Activated B cell treated with CpG ODN at 0.5 μM for 24 hours (primary cell): ENCODE data around the gene NAA38. TPM values are rescaled to one million over a fixed set of nuclear protein-coding genes. Genes with fewer than 3 reads are reported as not detected.

Experiments
- ATAC-seq: fragments of 200-7000 bp; cut with Tn5 transposase; one replicate; pipeline ENCODE4 v1.10.0; 2021; ENCODE audit warnings: low read depth, mild to moderate bottlenecking, moderate library complexity
- CTCF ChIA-PET: fragments of 350-600 bp; sonication (Branson Sonifier 250); formaldehyde crosslinking; loops from one replicate; lab custom pipeline; 2021; ENCODE audit warnings: antibody characterized with exemption; lab: Charles Lee
- POLR2A ChIA-PET: fragments of 350-600 bp; sonication (Branson Sonifier 250); formaldehyde crosslinking; loops from one replicate; lab custom pipeline; 2021; ENCODE audit warnings: antibody characterized with exemption; lab: Charles Lee
- DNase-seq: peaks from one replicate; pipeline ENCODE4 v3.0.0; 2022
- H3K27ac Mint-ChIP-seq: one replicate; pipeline ENCODE4 v1.8.0; 2020; ENCODE audit warnings: mixed read lengths
- H3K27me3 Mint-ChIP-seq: one replicate; pipeline ENCODE4 v1.8.0; 2021; ENCODE audit warnings: mixed read lengths
- H3K36me3 Mint-ChIP-seq: one replicate; pipeline ENCODE4 v1.8.0; 2021; ENCODE audit warnings: low read depth, mixed read lengths
- H3K4me1 Mint-ChIP-seq: one replicate; pipeline ENCODE4 v1.8.0; 2021; ENCODE audit warnings: mixed read lengths
- H3K4me3 Mint-ChIP-seq: one replicate; pipeline ENCODE4 v1.8.0; 2020; ENCODE audit warnings: mild to moderate bottlenecking, mixed read lengths
- H3K9me3 Mint-ChIP-seq: one replicate; pipeline ENCODE4 v1.8.0; 2020; ENCODE audit warnings: mixed read lengths
- intact Hi-C: fragments of 100-400 bp; cut with micrococcal nuclease; formaldehyde crosslinking; loops from one replicate; pipeline ENCODE4 v1.15.1; 2024
- total RNA-seq: library from RNA; stranded (reverse); gene quantifications from 2 replicates; pipeline ENCODE4 v1.2.3, GENCODE V29; 2022
- TF ChIP-seq, protein P1 (sequence below): fragments of 200-600 bp; IDR thresholded peaks from one replicate; pipeline ENCODE4 v1.8.0; 2022; ENCODE audit warnings: antibody characterized with exemption, mild to moderate bottlenecking

Gene NAA38
- total RNA-seq, 1 donor from 2014 or later, result 36.0 TPM

DNA sequence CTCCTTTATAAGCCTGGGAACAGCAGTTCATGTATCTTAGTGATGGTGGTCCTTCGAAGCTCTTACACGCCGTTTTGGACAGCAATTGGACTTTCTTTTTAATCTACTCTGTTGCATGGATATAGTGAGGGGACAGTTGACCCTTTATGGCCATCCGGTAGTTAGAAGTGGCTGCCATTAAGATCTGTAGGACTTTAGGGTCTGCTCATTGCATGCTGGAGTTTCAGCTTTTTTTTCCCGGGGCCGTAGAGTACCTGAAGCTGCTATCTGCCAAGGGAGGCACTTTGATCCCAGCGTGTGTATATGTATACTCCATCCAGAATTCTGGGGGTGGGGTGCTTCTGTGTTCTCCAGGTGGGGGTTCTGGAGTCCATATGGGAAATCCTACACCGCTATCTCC lies 1.7 kb upstream of the NAA38 start:
- H3K9me3 Mint-ChIP-seq, result no peaks in the 10 kb centered on the region
- DNase-seq, result no peak
- no peak overlapping the region for H3K4me3 Mint-ChIP-seq
- no peaks in the 10 kb centered on the region for H3K27me3 Mint-ChIP-seq
- no peak for ATAC-seq
- H3K36me3 Mint-ChIP-seq, result peaks cover 19% of the 10 kb centered on the region
- H3K4me1 Mint-ChIP-seq, result peaks cover 10% of the 10 kb centered on the region
- TF ChIP-seq, protein P1, sequence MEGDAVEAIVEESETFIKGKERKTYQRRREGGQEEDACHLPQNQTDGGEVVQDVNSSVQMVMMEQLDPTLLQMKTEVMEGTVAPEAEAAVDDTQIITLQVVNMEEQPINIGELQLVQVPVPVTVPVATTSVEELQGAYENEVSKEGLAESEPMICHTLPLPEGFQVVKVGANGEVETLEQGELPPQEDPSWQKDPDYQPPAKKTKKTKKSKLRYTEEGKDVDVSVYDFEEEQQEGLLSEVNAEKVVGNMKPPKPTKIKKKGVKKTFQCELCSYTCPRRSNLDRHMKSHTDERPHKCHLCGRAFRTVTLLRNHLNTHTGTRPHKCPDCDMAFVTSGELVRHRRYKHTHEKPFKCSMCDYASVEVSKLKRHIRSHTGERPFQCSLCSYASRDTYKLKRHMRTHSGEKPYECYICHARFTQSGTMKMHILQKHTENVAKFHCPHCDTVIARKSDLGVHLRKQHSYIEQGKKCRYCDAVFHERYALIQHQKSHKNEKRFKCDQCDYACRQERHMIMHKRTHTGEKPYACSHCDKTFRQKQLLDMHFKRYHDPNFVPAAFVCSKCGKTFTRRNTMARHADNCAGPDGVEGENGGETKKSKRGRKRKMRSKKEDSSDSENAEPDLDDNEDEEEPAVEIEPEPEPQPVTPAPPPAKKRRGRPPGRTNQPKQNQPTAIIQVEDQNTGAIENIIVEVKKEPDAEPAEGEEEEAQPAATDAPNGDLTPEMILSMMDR, result no peak
- ChIA-PET POLR2A (interaction anchor here (0.6 kb wide), 1 partner anchor 59 kb away, joined by 5 read pairs; no protein-coding TSS in a partner anchor), CTCF (interaction anchor here (1.2 to 7.2 kb wide), 2 partner anchors 131 to 199 kb away, joined by 3 to 77 read pairs; no protein-coding TSS in a partner anchor)
- no peak overlapping the region for H3K27ac Mint-ChIP-seq
- intact Hi-C loops, result loop anchor here (5.0 to 10.0 kb wide), 3 partner anchors 298 to 1207 kb away; partner anchors contain the start of genes C17orf100 and MED31

DNA sequence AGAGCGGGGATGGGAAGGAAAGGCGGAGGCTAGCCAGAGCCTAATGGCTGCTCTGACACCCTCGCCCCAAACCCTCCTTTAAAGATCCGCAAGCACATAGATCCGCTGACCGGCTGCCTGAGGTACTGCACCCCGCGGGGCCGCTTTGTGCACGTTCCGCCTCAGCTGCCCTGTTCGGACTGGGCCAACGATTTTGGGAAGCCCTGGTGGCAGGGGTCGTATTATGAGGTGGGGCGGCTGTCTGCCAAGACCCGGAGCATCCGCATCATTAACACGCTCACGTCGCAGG lies 1.1 kb upstream of the NAA38 start:
- Mint-ChIP-seq H3K4me3 (no peak overlapping the region), H3K36me3 (peaks cover 23% of the 10 kb centered on the region), H3K27ac (no peak overlapping the region), H3K27me3 (no peaks in the 10 kb centered on the region), H3K4me1 (peaks cover 10% of the 10 kb centered on the region), H3K9me3 (no peaks in the 10 kb centered on the region)
- TF ChIP-seq, protein P1, result no peak
- ChIA-PET CTCF (interaction anchor here (1.2 to 7.2 kb wide), 2 partner anchors 132 to 199 kb away, joined by 3 to 77 read pairs; no protein-coding TSS in a partner anchor), POLR2A (no interaction called here)
- ATAC-seq (no peak), DNase-seq (no peak)
- intact Hi-C loops, result loop anchor here (5.0 to 10.0 kb wide), 3 partner anchors 299 to 1206 kb away; partner anchors contain the start of genes C17orf100 and MED31

DNA sequence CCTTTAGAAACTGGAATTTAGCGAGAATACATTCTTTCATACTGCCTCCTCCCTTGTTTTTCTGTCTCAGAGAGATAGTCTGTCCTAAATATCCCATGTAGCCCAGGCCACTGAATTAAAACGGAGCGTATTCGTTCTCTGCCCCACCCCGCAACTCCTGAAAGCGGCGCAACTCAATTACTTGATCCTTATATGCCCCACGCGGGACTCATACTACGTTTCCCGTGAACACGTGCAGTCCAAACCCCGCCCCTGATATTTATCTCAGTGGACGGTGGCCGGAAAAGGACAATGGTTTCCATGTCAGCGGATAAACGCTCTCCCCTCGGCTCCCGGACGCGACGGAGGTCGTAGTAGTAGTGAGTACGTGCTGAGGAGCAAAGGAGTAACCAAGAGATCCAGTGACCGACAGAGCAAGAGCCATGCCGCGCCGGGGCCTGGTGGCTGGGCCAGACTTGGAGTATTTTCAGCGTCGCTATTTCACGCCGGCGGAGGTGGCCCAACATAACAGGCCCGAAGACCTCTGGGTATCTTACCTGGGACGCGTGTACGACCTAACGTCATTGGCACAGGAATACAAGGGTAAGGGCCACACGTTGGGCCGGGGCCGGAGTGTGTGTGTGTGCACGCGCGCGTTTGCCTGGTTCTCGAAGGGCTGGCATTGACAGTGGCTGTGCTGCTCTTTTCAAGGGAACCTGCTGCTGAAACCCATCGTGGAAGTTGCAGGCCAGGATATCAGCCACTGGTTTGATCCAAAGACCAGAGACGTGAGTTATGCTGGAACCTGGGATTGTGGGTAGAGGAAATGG lies 558 bp upstream of the NAA38 start, which contains the start of gene CYB5D1:
CYB5D1 (plus strand) TSS at position 291 of the 809 bp plus-strand sequence; CDS start at position 423, 132 bp downstream.
- POLR2A ChIA-PET, result interaction anchor here (0.8 to 3.1 kb wide), 22 partner anchors 9 to 843 kb away, joined by 3 to 98 read pairs (median 5); partner anchors contain the start of genes CHRNB1, CNTROB, CTC1 and KDM6B
- Mint-ChIP-seq H3K27me3 (no peaks in the 10 kb centered on the region), H3K4me1 (peaks cover 7% of the 10 kb centered on the region), H3K27ac (no peak within 1 kb of the TSS), H3K9me3 (no peaks in the 10 kb centered on the region), H3K36me3 (peaks cover 25% of the 10 kb centered on the region), H3K4me3 (no peak within 1 kb of the TSS)
- DNase-seq, result peak; percentile 79
- TF ChIP-seq, protein P1, result no peak
- intact Hi-C loops, result loop anchor here (1.0 to 10.0 kb wide), 14 partner anchors 14 to 1206 kb away; partner anchors contain the start of genes C17orf100, CNTROB, FXR2 and KDM6B
- peak; percentile 51 for ATAC-seq
- CTCF ChIA-PET, result interaction anchor here (0.8 to 1.4 kb wide), 7 partner anchors 17 to 200 kb away, joined by 3 to 14 read pairs (median 4); no protein-coding TSS in a partner anchor

DNA sequence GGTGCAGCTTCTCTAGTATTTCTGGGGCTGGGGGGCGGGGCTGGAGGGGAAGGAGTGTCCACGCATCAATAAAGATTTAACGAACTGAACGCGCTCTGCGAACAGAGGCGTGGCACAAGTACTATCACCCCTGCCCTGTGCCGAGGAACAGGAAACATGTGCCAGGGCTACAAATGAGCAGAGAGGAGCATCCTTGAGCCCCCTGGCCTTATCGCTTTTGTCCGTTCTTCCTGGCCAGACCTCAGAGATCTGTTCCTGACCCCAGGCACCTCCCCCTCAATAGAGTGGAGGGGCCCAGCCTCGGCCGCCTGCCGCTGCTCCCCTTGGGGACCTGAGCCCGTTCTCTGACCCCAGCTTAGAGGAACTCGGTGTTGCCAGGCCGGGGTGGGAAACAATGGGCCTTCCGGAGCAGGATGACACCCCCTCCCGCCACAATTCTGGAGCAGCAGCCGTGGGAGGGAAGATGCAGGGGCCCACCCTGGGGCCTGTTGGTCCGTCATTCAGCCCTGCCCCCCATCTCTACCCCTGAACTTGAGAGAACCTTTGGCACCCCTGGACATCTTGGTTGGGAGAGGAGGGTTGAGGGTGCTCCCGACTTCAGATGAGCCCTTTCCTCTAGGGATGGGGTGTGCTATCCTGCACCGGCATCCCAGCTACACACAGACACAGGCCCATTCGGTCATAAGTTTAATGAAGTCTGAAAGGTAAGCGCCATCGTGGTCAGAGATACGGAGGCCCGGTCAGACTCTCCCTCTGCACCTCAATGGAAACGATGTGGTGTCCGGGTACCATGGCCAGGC lies 1.1 kb downstream of the NAA38 start:
- TF ChIP-seq, protein P1, result no peak
- DNase-seq, result peak; percentile 23
- CTCF ChIA-PET, result interaction anchor here (1.0 to 1.4 kb wide), 5 partner anchors 21 to 202 kb away, joined by 3 to 14 read pairs (median 3); no protein-coding TSS in a partner anchor
- no peaks in the 10 kb centered on the region for H3K9me3 Mint-ChIP-seq
- peaks cover 14% of the 10 kb centered on the region for H3K4me1 Mint-ChIP-seq
- no peak for ATAC-seq
- POLR2A ChIA-PET, result interaction anchor here (0.6 to 3.1 kb wide), 15 partner anchors 12 to 647 kb away, joined by 3 to 98 read pairs (median 10); partner anchors contain the start of genes KDM6B, MPDU1, RNF227 and TP53
- H3K27ac Mint-ChIP-seq, result no peak overlapping the region
- no peak overlapping the region for H3K4me3 Mint-ChIP-seq
- H3K27me3 Mint-ChIP-seq, result no peaks in the 10 kb centered on the region
- peaks cover 36% of the 10 kb centered on the region for H3K36me3 Mint-ChIP-seq
- intact Hi-C loops, result loop anchor here (2.0 to 10.0 kb wide), 6 partner anchors 59 to 1204 kb away; partner anchors contain the start of genes C17orf100, FXR2 and MED31
